Mucosa of gallbladder (tissue), 1 donor: ENCODE data around the gene GLB1L. TPM values are rescaled to one million over a fixed set of nuclear protein-coding genes. Genes with fewer than 3 reads are reported as not detected.
"Not testable (repeated sequence)": the region's sequence is repeated elsewhere in the genome, so short reads cannot be mapped to it uniquely, and the experiment has no call there.

ENCODE experiments used
- DNase-seq: peaks from one replicate; pipeline ENCODE4 v3.0.0-alpha.2; 2020; ENCODE audit warnings: low spot score
- total RNA-seq: library from RNA; stranded (reverse); gene quantifications from one replicate; pipeline ENCODE4 v1.2.1, GENCODE V29; 2021
- donor health status: DM: no; HTN: no; CAD: no.

GLB1L gene
- total RNA-seq, 1 donor from 2014 or later = 22.2 TPM

DNA sequence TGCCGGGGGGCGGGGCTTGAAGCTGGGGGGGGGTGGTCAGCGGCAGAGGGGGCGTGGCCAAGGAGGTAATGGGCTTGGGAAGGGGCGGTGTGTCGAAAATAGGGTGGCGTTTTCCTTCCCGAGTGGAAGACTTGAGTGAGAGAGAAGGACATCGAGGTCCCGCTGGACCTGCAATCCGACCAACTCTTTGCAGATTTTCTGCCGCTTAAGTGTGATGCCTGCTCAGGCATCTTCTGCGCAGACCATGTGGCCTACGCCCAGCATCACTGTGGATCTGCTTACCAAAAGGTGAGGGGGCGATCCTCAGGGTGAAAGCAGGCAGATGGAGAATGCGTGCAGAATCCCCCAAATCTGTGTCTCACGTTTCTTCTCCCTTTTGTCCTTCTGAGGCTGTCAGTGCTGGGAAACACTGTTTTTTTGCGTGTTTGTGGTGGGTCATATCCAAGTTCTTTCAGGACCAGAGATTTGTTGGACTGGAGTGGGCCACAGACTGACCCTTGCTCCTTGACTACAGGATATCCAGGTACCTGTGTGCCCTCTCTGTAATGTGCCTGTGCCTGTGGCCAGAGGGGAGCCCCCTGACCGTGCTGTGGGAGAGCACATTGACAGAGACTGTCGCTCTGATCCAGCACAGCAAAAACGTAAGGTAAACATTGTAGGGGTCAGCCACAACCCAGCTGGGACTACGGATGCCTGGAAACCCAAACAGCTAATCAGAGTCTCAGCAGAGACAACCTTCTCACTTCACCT, 37.9 kb downstream of the GLB1L start:
- no peak for DNase-seq

DNA sequence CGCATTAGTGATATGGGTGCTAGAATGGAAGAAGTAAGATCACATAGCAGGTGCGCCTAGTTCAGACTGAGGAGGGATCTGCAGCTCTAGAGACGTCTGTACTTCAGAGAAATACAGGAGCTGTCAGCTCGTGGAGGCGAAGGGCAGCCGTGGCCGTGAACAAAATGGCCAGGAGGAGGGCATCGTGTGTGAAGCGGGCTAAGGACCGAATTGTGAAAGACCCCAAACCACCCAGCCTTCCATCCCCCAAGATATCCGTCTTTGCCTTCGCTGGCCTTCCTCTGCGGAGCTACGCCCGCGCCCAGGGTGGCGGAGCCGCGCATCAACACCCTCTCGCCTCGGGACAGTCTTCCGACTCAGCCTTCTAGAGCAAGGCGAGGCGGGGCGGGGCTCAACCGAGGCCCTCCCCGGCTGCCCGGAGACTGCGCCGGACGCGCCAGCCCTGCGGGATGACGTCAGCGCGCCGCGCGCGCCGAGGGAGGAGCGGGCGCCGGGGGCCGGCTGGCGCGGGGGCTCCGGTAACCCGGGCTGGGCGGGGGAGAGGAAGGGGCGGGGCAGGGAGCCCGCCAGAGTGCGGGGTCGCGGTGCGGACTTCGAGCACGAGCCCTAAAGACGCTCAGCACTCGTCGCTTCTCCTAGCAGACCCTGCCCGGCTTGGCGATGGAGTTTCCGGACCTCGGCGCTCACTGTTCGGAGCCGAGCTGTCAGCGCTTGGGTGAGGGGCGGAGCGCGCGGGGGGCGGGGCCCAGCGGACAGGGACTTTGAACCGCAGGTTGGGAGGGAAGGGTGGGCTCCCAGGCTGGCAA, 38.7 kb downstream of the GLB1L start, which contains the start of gene ZFAND2B:
TSS of gene ZFAND2B (plus strand) at position 455 of the 806 bp plus-strand sequence. CDS start at position 661, 206 bp downstream.
- DNase-seq = peak; percentile 95

DNA sequence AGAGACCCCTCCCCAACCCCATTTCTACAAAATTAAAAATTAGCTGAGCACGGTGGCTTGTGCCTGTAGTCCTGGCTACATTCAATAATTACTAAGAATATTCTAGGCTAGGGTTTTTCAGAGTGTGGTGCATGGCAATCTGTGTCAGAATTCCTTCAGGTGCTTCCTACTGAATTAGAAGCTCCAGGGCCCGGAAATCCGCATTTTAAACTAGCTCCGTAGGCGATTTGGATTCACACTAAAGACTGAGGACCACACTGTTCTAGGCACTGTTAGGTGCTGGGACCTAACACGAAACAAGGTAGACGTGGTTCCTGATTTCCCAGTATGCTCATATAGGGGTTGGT, 39.3 kb downstream of the GLB1L start:
- no peak for DNase-seq

DNA sequence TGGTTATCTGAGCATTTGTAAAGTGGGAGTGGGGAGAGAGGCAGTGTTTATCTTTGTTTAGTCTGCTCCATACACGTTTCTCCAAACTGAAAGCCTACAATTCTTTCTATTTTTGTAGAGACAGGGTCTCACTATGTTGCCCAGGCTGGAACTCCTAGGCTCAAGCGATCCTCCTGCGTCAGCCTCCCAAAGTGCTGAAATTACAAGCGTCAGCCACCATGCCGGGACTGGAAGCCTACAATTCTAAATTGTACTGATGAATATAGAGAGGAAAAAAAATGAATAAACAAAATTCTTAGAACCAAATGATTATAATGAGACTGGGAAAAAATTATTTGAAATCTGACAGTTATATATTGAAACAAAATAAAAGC, 40.1 kb downstream of the GLB1L start:
- no peak for DNase-seq

DNA sequence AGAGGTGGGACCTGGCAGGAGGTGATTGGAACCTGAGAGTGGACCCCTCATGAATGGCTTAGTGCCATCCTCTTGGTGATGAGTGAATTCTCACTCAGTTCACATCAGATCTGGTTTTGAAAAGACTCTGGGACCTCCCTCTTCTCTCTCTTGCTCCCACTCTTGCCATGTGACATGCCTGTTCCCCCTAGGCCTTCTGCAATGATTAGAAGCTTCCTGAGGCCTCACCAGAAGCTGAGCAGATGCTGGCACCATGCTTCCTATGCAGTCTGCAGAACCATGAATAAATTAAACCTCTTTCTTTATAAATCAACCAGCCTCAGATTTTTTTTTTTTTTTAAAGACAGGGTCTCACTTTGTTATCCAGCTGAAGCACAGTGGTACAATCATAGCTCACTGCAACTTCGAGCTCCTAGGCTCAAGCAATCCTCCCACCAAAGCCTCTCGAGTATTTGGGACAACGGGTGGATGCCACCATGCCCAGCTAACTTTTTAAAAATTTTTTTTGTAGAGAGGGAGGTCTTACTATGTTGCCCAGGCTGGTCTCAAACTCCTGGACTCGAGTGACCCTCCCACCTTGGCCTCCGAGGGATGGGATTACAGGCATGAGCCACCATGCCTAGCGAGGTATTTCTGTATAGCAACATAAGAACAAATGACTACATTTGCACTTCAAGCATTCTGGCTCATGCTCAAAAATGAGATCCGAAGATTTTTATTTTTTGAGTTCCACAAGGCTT, 40.6 kb downstream of the GLB1L start:
- no peak for DNase-seq

DNA sequence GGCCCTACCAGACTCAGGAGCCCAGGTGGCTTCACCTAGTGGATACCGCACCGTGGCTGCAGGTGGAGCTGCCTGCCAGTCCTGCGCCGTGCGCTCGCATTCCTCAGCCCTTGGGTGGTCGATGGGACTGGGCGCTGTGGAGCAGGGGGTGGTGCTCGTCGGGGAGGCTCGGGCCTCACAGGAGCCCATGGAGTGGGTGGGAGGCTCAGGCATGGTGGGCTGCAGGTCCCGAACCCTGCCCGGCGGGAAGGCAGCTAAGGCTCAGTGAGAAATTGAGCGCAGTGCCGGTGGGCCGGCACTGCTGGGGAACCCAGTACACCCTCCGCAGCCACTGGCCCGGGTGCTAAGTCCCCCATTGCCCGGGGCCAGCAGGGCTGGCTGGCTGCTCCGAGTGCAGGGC, 43.9 kb downstream of the GLB1L start:
- DNase-seq = not testable (repeated sequence)

DNA sequence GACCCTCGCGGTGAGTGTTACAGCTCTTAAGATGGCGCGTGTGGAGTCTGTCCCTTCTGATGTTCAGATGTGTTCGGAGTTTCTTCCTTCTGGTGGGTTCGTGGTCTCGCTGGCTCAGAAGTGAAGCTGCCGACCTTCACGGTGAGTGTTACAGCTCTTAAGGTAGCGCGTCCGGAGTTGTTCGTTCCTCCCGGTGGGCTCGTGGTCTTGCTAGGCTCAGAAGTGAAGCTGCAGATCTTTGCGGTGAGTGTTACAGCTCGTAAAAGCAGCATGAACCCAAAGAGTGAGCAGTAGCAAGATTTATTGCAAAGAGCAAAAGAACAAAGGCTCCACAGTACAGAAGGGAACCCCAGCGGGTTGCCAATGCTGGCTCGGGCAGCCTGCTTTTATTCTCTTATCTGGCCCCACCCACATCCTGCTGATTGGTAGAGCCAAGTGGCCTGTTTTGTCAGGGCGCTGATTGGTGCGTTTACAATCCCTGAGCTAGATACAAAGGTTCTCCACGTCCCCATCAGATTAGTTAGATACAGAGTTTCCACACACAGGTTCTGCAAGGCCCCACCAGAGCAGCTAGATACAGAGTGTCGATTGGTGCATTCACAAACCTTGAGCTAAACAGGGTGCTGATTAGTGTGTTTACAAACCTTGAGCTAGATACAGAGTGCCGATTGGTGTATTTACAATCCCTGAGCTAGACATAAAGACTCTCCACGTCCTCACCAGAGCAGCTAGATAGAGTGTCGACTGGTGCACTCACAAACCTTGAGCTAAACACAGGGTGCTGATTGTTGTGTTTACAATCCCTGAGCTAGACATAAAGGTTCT, 44.5 kb downstream of the GLB1L start:
- DNase-seq = not testable (repeated sequence)

DNA sequence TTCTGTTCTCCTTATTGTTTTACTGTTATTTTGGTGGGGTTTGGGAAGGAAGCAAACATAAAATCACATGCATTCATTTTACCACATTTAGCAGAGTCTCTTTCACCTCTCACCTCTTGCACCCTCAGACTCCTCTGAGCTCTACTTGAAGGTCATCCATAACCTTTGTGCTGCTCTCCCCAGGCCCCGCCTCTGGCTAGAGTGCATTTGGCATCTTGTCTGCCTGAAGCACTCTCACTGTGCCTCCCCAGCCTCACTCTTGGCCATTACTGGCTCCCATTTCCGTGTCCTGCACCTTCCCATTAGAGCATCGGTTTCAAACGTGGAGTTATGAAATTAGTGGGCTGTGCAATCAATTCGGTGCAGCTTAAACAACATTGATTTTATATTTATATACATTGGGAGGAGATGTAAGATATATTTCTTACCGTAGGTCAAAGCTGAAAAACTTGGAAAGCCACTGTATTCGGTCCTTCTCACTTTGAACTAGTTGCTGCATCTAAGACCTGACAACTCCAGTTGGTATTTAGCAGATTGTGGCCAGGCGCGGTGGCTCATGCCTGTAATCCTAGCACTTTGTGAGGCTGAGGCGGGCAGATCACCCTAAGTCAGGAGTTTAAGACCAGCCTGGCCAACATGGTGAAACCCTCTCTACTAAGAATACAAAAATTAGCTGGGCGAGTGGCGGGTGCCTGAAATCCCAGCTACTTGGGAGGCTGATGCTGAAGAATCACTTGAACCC, 45.6 kb downstream of the GLB1L start:
- DNase-seq = no peak

DNA sequence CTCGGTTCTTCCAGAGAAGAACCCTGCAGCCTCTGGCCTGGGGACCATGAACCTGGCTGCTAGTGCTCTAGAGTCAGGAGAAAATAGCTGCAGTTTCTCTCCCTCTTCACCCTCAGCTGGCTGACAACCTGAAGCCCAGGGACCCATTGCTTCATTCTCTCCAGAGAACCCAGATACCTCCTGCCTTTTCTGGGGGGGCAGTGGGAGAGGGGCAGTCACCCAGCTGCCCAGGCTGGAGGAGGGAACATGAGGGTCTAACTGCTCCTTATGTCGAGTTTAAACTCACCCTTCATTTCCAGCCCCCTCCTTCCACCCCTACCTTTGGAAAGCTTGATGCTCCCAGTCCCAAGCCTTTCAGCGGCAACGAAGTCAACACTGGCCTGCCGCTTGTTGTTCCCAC, 46.3 kb downstream of the GLB1L start:
- no peak for DNase-seq

DNA sequence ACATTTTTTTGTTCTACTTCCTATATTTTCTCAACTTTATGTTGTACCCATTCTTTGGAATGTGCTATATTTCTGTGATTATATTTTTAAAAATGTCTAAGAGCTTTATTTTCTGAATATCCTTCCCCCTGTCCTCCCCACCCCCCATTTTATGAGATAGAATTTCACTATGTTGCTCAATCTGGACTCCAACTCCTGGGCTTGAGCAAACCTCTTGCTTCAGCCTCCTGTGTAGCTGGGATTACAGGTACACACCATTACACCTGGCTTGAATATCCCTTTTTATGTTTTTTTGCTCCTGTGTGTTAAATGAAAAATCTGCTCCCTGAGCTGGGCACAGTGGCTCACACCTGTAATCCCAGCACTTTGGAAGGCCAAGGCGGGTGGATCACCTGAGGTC, 47.9 kb downstream of the GLB1L start:
- DNase-seq = no peak

DNA sequence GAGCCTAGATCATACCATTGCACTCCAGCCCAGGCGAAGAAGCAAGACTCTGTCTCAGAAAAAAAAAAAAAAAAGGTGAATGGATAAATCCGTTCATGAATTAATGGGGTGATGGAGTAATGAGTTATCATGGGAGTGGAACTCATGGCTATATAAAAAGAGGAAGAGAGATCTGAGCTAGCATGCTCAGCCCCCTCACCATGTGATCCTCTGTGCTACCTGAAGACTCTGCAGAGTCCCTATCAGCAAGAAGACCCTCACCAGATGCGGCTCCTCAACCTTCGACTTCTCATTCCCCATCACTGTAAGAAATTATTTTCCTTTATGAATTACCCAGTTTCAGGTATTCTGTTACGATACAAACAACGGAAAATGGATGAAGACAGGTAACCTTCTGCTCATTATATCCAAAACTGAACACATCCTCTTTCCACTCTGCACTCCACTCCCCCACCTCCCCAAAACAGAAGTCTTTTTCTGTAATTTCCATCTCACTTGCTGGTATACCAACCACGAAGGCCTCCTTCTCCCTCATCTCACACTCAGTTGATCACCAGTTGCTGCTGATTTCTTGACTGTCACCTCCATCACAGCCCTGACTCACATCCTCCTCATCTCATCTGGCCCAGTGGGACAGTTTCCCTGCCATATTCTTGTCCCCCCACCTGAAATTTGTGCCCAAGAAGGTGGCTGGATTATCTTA, 58.3 kb downstream of the GLB1L start:
- no peak for DNase-seq

Other genes starting within 250 kb of the GLB1L start
- 0.29 TPM for gene CFAP65, start 203.9 kb downstream of the GLB1L start, total RNA-seq
- gene IHH, start 184.5 kb downstream of the GLB1L start, total RNA-seq = 12.8 TPM
- 8.7 TPM for gene NHEJ1, start 84.6 kb downstream of the GLB1L start, total RNA-seq
- gene SLC23A3, start 75.4 kb downstream of the GLB1L start, total RNA-seq = 4.7 TPM
- 81.2 TPM for gene CNPPD1, start 68.5 kb downstream of the GLB1L start, total RNA-seq
- gene RETREG2, start 67.2 kb downstream of the GLB1L start, total RNA-seq = 116 TPM
- 52.6 TPM for gene ZFAND2B, start 38.7 kb downstream of the GLB1L start, total RNA-seq
- 65.8 TPM for gene ABCB6, start 26.5 kb downstream of the GLB1L start, total RNA-seq
- gene ATG9A, start 15.8 kb downstream of the GLB1L start, total RNA-seq = 73.1 TPM
- gene ANKZF1, start 15.6 kb downstream of the GLB1L start, total RNA-seq = 74.4 TPM
- gene STK16, start within 50 bp of the GLB1L start, total RNA-seq = 27.5 TPM
- not detected for gene TUBA4B, start 7.8 kb upstream of the GLB1L start, total RNA-seq
- 40.6 TPM for gene TUBA4A, start 8.5 kb upstream of the GLB1L start, total RNA-seq
- gene DNAJB2, start 33.9 kb upstream of the GLB1L start, total RNA-seq = 161 TPM
- gene PTPRN, start 64.0 kb upstream of the GLB1L start, total RNA-seq = 0.60 TPM
- gene RESP18, start 87.3 kb upstream of the GLB1L start, total RNA-seq = not detected
- gene DNPEP, start 142.5 kb upstream of the GLB1L start, total RNA-seq = 58.5 TPM
- gene DES, start 172.9 kb upstream of the GLB1L start, total RNA-seq = 3,602 TPM
- 80.5 TPM for gene SPEG, start 189.4 kb upstream of the GLB1L start, total RNA-seq